Stimulated activated CD4-positive, alpha-beta T cell treated with anti-CD3 and anti-CD28 coated beads, TNF-alpha, amount 100 ng/mL, for 24 hours (primary cell): ENCODE data around the gene CYS1.
"Not testable (repeated sequence)": the region's sequence is repeated elsewhere in the genome, so short reads cannot be mapped to it uniquely, and the experiment has no call there.

Source experiments
- DNase-seq, 3 experiments: peaks; one replicate each; pipeline ENCODE4 v3.0.0-alpha.2; 2020; ENCODE audit warnings: low read depth in 3 of 3

Gene CYS1

DNA sequence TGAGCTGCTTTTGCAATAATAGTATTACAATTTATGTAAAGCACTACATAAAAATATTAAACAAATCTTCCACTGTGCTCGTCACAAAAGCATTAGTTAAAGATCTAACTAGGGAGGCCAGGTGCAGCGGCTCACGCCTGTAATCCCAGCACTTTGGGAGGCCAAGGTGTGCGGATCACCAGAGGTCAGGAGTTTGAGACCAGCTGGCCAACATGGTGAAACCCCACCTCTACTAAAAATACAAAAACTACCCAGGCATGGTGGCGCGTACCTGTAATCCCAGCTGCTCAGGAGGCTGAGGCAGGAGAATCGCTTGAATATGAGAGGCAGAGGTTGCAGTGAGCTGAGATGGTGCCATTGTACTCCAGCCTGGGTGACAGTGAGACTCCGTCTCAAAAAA, 49.4 kb downstream of the CYS1 start:
- DNase-seq, result not testable (repeated sequence)

DNA sequence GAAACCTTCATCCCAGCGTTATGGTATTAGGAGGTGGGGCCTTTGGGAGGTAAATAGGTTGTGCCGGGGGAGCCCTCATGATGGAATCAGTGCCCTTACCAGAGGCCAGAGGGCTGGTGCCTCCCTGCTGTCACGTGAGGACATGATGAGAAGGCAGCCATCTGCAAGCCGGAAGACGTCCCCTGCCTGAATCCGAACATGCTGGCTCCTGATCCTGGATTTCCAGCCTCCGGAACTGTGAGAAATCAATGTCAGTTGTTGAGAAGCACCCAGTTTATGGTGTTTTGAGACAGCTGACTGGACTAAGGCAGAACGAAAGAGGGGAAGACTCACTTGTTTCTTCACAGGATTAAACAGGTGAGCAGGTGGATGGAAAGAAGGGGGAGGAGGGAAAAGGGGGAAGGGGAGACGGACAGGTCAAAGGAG, 49.9 kb downstream of the CYS1 start:
- DNase-seq, result no peak

DNA sequence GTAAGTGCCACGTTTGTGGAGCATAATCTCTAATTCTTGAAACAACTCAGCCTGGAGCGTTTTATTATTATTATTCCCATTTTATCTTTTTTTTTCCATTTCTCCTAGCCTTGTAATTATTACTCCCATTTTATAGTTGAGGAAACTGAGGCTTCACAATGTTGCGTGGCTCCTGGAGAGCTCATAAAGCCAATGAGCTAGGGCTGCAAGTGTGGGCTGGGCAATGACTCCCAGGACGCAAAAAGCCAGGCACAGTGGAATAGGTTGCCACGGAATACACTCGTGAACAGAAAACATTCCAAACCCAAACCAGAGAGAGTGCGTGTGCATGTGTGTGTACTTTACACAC, 50.4 kb downstream of the CYS1 start:
- DNase-seq, result no peak

- DNase-seq, result peak in 1 of 3 experiments; percentile 45
Measured at GRCh38 chr2:10028988-10029874, 51.0 kb downstream of the CYS1 start.

DNA sequence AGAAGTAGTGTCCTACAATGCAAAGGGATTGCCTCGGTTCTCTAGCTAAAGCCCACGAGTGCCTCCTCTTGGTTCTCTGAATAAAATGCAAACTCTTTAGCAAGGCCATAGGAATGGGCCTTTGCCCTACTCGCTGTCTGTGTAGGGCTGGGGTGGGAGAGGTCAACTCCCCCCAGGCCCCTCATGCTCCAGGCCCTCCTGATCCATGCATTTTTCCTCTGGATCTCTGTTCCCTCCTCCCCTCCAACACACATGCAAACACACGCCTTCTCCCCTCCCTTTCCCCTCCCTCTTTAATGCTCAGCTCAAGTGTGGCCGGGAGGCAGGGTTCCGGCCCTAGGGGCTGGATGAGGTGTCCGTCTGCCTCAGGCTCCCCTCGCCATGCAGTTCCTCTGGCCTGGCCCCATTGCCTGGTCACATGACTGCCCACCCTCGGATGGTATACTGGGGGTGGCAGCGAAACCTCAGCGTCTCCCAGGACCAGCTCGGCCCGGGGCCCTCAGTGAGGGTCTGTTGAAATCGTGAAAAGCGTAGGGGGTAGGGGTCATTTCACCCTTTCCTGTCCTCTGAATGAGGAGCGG, 51.7 kb downstream of the CYS1 start:
- DNase-seq, result no peak

- DNase-seq, result no peak
Measured at GRCh38 chr2:10027660-10028330, 52.4 kb downstream of the CYS1 start.

DNA sequence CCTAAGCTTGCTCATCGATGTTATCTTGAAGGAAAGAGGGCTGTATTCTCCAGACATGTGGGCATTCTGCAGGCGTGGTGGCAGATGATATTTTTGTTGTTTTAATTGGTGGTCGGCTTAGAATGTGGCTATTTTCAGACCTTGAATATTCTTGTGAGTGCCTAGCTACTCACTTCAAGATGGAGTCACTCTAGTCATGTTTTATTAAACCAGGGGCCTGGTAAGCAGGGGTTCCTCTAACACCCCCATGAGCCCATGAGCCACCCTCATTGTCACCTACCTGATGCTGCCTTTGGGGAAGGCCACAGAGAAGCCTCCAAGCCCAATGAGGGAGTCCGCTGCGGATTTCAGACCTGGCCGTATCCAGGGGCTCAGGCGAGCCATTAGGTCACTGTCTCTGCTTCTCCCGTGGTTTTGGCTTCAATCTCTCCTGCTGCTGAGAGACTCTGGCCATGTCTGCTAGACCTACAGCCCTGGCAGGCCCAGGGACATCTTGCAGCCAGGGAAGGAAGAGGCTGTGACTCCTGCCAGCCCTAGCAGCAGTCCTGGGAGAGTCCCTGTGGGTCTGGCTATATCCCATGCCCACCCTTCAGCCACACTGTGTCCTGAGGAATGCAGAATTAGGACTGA, 53.2 kb downstream of the CYS1 start:
- no peak for DNase-seq

- no peak for DNase-seq
Measured at GRCh38 chr2:10022966-10023662, 57.1 kb downstream of the CYS1 start.

DNA sequence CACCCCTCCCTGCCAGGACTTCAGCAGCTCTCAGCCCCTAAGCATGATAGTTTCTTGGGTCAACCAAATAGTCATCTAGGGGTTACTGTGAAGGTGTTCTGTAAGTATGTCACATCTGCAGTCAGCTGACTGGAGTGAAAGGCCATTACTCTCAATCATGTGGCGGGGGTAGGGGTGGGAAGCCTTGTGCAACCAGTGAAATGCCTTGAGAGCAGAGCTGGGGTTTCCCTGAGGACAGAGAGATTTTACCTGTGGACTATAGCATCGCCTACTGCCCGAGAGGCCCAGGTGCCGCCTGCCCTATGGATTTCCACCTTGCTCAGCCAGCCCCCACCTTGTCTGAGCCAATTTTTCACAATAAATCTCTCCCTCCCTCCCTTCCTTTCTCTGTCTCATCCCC, 57.8 kb downstream of the CYS1 start:
- DNase-seq, result no peak

DNA sequence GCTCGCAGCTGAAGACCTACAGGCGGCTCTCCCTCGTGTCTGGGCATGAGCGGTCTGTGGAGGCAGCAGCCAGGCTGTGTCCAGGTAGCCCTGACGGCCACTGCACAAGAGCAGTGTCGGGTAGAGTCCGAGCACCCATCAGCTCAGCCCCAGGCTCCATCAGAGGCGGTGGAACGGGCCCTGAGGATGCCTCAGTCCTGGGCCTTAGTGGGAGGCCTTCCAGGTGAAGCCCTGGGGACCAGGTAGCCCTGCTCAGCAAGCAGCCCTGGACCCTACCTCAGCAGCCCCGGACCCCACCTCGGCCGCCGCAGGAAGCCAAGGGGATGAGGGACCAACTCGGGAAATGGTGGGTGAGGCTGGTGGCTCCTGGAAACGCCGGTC, 58.2 kb downstream of the CYS1 start:
- no peak for DNase-seq

DNA sequence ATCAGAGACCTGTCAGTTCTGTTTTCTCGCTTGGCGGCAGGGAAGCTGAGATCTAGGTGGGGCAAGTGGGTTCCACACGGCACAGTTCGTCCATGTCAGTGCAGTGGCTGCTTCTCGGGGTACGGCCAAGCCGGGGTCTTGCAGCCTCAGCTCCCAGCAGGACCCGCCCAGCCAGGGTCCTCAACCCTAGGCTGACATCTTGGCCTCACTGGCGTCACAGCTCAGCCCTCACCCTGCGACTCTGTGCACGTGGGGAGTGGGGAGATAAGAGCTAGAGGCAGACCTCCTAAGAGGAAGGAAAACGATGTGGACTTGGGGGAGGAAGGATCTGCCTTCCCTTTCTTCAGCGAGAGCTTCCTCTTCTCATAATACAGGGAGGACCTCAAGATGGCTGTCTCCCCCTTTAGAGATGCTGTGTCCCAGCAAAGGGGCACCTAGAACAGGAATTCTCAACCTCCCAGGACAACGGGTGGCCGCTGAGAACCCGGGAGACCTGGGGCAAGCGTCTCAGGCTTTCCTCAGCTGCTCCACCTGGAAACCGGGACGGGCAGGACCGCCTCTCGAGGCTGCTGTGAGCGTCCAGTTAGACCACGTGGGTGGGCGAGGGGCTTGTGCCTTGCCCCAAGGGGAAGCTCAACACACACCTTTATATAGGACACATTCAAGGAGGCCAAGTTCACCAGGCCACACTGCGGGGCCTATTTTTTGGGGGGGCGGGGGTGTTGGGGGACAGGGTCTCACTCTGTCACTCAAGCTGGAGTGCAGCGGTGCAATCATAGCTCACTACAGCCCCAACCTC, 60.4 kb downstream of the CYS1 start:
- DNase-seq, result no peak

DNA sequence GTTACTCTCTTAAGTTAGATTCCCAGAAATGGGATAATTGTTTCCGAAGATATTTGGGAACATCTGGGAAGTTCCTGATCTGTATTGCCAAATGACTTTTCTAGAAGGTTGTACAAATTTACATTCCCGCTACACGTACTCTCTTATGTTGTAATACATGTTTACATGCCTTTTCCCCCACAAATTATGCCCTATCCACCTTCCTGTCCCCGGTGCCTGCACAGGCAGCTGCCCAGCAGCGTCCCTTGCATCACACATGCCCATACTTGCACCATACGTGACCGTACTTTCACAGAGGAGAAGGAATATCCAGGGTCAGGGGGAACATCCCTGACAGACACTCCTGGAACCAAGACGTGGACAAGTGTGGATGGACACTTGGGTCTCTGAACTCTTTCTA, 61.0 kb downstream of the CYS1 start:
- DNase-seq, result no peak

GRCh38 chr2:10017313-10017941, 62.8 kb downstream of the CYS1 start:
- no peak for DNase-seq

GRCh38 chr2:10016802-10017258, 63.4 kb downstream of the CYS1 start:
- no peak for DNase-seq

GRCh38 chr2:10016001-10016801, 64.0 kb downstream of the CYS1 start:
- no peak for DNase-seq

DNA sequence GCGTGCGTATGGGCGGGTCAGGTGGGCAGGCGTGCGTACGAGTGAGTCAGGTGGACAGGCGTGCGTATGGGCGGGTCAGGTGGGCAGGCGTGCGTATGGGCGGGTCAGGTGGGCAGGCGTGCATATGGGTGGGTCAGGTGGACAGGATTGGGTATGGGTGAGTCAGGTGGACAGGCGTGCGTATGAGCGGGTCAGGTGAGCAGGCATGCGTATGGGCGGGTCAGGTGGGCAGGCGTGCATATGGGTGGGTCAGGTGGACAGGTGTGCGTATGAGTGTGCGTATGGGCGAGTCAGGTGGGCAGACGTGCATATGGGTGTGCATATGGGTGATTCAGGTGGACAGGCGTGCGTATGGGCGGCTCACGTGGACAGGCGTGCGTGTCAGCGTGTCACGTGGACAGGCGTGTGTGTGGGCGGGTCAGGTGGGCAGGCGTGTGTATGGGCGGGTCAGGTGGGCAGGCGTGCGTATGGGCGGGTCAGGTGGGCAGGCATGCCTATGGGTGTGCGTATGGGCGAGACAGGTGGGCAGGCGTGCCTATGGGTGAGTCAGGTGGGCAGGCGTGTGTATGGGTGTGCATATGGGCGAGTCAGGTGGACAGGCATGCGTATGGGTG, 64.7 kb downstream of the CYS1 start:
- DNase-seq, result not testable (repeated sequence)

DNA sequence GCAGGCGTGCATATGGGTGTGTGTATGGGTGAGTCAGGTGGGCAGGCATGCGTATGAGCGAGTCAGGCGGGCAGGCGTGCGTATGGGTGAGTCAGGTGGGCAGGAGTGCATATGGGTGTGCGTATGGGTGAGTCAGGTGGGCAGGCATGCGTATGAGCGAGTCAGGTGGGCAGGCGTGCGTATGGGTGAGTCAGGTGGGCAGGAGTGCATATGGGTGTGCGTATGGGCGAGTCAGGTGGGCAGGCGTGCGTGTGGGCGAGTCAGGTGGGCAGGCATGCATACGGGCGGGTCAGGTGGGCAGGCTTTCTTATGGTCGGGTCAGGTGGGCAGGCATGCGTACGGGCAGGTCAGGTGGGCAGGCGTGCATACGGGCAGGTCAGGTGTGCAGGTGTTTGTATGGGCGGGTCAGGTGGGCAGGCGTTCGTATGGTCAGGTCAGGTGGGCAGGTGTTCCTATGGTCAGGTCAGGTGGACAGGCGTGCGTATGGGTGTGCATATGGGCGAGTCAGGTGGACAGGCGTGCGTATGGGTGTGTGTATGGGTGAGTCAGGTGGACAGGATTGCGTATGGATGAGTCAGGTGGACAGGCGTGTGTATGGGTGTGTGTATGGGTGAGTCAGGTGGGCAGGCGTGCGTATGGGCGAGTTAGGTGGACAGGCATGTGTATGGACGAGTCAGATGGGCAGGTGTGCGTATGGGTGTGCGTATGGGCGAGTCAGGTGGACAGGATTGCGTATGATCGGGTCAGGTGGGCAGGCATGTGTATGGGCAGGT, 65.6 kb downstream of the CYS1 start:
- no peak for DNase-seq

GRCh38 chr2:10013651-10014417, 66.4 kb downstream of the CYS1 start:
- DNase-seq, result not testable (repeated sequence)
